GM18499 (cell line): Measurements from ENCODE around the gene ITGB4.

Source experiments
- ATAC-seq: cut with Tn5 transposase; IDR thresholded peaks from one replicate; pipeline ENCODE4 v1.9.1; 2021; ENCODE audit warnings: moderate number of reproducible peaks; ENCODE audit not compliant: insufficient read depth, unreplicated experiment

ITGB4 gene

GRCh38 chr17:75720656-75721462 lies at the start of gene ITGB4:
Gene ITGB4 (plus strand): TSS chr17:75721459. CDS start chr17:75724704, 3,245 bp downstream.
- no peak for ATAC-seq

- no peak for ATAC-seq
Measured at GRCh38 chr17:75672011-75672410, 49.2 kb upstream of the ITGB4 start.

GRCh38 chr17:75673487-75673886 lies 47.8 kb upstream of the ITGB4 start:
- no peak for ATAC-seq

DNA sequence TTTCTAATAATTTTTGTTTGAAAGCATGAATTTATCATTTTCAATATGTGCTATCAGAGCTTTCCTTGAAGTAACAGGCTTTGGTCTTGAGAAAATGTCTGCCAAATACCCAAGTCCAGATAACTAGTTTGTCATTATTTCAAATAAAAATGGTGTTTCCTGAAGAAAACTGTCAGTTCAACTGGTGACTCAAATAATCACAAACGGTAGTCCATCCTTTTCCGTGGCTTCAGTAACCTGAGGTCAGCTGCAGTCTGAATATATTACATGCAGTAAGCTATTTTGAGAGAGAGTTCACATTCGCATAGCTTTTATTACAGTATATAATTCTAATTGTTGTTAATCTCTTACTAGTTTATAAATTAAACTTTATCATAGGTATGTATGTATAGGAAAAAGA lies 44.8 kb upstream of the ITGB4 start:
- ATAC-seq = no peak

DNA sequence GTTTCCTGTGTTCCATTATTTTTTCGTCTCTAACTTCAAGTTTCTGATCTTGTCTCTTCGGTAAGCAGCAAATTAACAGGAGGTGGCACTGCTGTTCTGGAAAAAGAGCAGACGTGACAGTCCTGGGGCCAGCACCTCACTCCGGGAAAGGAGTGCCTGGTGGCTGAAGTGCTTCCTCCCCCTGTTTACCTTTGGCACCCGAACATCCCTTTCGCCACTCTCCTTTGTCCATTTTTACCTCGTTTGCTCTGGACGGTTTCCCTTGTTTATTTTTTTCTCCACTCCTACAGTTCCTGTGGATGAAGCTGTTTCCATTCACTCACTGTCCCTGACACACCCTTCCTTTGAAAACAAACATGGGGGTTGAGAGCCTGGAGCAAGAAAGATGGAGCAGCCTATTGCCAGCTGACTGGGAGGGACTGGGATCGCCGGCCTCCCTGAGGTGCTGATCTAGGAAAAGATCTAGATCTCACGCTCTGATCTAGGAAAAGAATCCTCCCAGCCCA lies 41.5 kb upstream of the ITGB4 start:
- ATAC-seq = no peak

- ATAC-seq = no peak
Measured at GRCh38 chr17:75680431-75680830, 40.8 kb upstream of the ITGB4 start.

- no peak for ATAC-seq
Measured at GRCh38 chr17:75681289-75681688, 40.0 kb upstream of the ITGB4 start.

- no peak for ATAC-seq
Measured at GRCh38 chr17:75683583-75683982, 37.7 kb upstream of the ITGB4 start.

GRCh38 chr17:75684249-75684648 lies 37.0 kb upstream of the ITGB4 start:
- ATAC-seq = no peak

- no peak for ATAC-seq
Measured at GRCh38 chr17:75684924-75685323, 36.3 kb upstream of the ITGB4 start.

- no peak for ATAC-seq
Measured at GRCh38 chr17:75685499-75685898, 35.8 kb upstream of the ITGB4 start.

GRCh38 chr17:75688209-75688825 lies 32.9 kb upstream of the ITGB4 start:
- ATAC-seq = no peak

DNA sequence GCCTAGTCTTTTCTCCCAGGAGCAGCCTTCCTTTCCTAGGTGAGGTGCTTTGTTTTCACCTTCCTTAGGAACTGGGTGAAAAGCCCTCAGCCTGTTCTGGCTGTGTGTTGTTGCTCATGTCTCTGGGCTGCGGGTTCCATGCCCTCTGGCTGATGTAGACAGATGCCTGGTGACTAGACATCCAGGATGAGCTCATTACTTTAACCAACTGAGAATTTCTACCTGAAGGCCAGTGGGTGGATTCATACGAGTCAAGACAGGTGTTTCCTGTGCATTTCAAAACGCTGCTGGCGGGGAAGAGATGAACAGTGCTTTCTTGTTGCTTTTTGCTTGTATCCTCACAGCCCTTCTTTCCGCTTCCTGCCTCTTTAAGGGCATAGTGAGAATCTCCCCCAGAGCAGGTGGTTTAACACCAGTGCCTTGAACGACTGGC lies 31.8 kb upstream of the ITGB4 start:
- no peak for ATAC-seq

- no peak for ATAC-seq
Measured at GRCh38 chr17:75691371-75691791, 29.9 kb upstream of the ITGB4 start.

DNA sequence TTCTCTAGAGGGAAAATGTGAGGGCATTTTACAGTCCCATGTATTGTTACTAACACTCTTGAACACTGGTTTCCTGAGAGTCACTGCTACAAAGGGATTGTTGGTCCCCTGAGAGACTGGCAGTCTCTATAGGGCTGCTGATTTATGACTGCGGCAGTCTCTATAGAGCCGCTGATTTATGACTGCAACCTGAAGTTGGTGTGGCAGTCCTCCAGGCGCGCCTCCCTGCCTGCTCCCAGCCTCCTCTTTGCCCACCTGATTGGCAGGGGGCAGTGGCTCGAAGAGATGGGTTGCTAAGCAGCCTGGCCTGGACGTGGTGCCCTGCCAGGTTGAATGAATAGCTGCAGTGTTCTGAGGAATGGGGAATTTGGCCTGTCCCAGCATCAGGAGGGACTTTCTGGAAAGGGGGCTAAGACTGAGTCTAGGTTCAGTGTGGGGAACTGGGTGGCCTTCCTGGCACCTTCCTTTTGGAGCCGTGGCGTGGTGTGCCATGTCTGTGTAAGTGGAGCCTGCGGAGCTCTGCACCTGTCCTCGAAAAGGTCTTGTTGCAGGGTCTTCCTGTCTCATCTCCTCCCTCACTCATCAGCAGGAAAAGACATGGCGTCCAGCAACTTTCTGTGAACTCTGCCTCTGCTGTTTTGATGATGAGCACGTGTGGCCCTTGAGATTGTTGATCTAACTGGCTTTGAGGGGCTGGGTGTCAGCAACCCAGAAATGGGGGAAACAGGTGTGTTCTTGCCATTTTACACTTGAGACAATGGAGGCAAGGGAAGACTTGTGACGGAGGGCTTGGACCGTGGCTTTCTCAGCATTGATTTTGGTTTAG lies 29.2 kb upstream of the ITGB4 start:
- ATAC-seq = no peak

GRCh38 chr17:75692976-75693375 lies 28.3 kb upstream of the ITGB4 start:
- ATAC-seq = no peak

DNA sequence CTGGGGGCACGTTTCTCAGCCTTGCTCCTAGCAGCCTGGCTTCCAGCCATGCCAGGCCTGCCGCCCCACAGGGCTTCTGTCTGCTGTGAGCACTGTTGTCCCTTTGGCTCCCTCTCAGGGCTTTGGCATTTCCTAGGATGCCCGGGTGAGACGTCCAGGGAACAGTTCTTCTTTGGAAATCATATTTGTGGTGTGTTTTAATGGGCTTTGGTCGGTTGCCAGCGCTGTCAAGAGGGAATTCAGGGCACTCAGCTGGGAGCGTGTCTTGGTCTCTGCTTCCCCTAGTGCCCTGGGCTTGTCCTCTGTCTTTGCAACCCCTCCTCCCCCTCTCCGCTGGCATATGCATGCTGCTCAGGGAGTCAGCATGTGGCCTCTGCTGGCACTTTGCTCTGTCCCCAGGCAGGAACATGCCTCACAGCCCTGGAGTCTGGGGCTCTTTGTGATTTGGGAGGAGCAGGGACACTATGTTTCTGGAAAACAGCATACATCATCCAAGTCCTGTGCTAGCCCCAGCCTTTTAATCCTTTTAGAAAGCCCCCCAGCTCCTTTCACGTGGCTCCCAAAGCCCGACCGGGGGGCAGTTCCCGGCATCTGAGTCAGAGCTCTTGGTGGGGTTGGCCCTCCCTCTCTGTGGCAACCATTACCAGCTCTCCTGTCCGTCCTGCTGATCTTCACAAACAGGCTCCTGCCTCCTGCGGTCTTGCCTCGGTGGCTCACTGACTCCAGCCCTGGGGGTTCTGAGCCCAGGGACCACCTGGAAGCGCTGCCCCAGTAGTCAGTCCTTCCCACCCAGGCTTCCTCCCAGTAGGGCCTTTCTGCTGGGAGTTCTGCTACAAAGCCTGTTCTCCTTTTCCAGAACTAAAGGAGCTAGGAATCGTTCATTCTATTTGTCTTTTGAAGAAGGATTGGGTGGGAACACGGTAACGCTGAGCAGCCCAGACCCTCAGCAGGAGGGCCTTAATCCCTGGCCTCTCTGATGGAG lies 27.5 kb upstream of the ITGB4 start:
- no peak for ATAC-seq

DNA sequence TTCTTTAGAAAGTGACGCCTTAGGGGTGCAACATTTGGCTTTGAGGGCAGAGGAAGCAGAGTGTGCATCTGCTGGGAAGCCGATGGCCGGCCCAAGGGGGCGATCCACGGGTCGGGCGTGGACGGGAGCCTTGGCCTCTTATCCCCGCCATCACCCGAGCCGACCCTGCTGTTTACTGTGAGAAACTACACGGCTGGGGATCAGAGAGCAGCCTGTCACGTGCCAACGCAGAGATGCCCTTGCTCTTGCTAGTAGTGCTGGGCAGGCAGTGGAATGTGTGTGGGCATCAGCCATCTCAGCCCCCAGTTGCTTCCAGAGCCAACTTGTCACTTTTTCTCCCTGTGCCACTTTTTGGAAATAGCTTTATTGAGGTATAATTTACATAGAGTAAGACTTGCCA lies 26.7 kb upstream of the ITGB4 start:
- no peak for ATAC-seq

DNA sequence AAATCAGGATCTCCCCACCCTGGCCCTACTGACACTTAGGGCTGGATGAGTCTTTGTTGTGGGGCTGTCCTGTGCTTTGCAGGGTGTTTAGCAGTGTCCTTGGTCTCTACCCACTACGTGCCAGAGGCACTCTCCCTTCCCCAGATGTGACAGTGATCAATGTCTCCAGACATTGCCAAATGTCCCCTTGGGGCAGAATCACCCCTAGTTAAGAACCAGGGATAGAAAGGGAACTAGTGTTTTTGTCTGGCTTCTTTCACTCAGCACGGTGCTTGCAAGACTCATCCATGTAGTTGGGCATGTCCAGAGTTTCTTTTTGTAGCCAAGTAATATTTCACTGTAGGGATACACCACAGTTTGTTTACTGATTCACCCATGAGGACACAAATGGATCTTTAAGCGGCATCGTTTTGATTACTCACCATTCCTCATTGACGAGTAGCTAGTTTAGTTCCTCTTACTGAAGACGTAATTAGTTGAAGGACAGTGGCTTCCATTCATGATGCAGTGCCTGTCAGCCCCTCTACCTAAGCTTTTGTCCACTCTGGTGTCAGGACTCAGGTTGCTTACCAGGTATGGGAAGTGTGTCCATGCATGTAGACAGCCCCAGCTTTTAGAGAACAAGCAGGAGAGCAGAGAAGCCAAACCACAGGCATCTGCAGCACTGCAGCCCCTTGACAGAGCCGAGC lies 26.0 kb upstream of the ITGB4 start:
- no peak for ATAC-seq
